Pancreas (tissue), 10 donors: ENCODE measurements around the gene ZNF107. TPM values are rescaled to one million over a fixed set of nuclear protein-coding genes. Genes with fewer than 3 reads are reported as not detected.

Experiments used
- ATAC-seq, 4 donors: fragments of 200-7000 bp; cut with Tn5 transposase; one replicate each; pipeline versions ENCODE4 v1.8.0 to v1.9.1; 2020; ENCODE audit warnings: mild to moderate bottlenecking in 4 of 4, moderate library complexity in 4 of 4
- DNase-seq, 6 donors: peaks; one replicate each; pipeline ENCODE4 v3.0.0-alpha.2; 2020
- FAIRE-seq: peaks from 2 replicates; lab custom pipeline; 2012; peaks lifted over from hg19 to GRCh38; lab: Jason Lieb, UNC
- H3K27ac ChIP-seq, 4 donors: fragments of 200-600 bp; sonication (generic); 1 replicate in 3 of 4; 2 replicates in 1 of 4; pipeline versions ENCODE4 v1.5.0 to v1.8.0; 2020
- H3K27me3 ChIP-seq, 4 donors: fragments of 200-600 bp; one replicate each; pipeline ENCODE4 v1.8.0; 2021
- H3K36me3 ChIP-seq, 3 donors: fragments of 200-600 bp; sonication (generic) in 1 of 3; one replicate each; pipeline versions ENCODE4 v1.5.0 to v1.8.0; 2020 to 2021
- H3K4me1 ChIP-seq, 3 donors: fragments of 200-600 bp; one replicate each; pipeline ENCODE4 v1.8.0; 2021
- H3K4me3 ChIP-seq, 4 donors: fragments of 200-600 bp; sonication (generic) in 2 of 4; one replicate each; pipeline versions ENCODE4 v1.5.0 to v1.8.0; 2020 to 2021
- H3K9me3 ChIP-seq, 4 donors: fragments of 200-600 bp; one replicate each; pipeline ENCODE4 v1.8.0; 2021
- CTCF ChIP-seq, 4 donors: fragments of 200-600 bp; sonication (generic) in 3 of 4; IDR thresholded peaks; one replicate each; pipeline versions ENCODE4 v1.5.0 to v1.8.0; 2021; ENCODE audit warnings: antibody characterized with exemption in 4 of 4
- WGBS, 2 donors: extraction: QIAGEN DNeasy Blood & Tissue Kit; methylation state at CpG; one replicate each; pipeline ENCODE4 v1.1.7; 2013; 5-methylcytosine and 5-hydroxymethylcytosine counted together
- intact Hi-C, 3 donors: fragments of 100-400 bp; cut with DNase I; formaldehyde crosslinking; loops; one replicate each; pipeline versions ENCODE4 v1.11.1 to v1.14.2; 2022
- polyA plus RNA-seq, 2 donors: library from polyadenylated mRNA; stranded (reverse); fragments of 200-250 nt; gene quantifications; one replicate each; pipeline ENCODE4 v1.2.3, GENCODE V29; 2013
- total RNA-seq, 6 donors: library from RNA; stranded (reverse); fragmentation: NEBNext Ultra II Directional in 4 of 6; extraction: Animal tissue kit (Norgen Biotek cat#: 25700) in 4 of 6; gene quantifications; one replicate each; pipeline versions ENCODE4 v1.2.1 to v1.2.4, GENCODE V29; 2021 to 2023
- donor health status: healthy with polysubstance abuse.
- donor health status: DM: no; HTN: no; CAD: no; lungs with moderate emphysema.
- donor health status: DM: no; HTN: no; CAD: no.
- donor health status: control.
- donor health status: control.
- donor health status: Bipolar disorder and iron deficiency.
- donor health status: DM: yes; HTN: yes; CAD: no.
- donor health status: DM: no; HTN: no; CAD: no.
- donor health status: DM: no; HTN: no; CAD: no.
- donor health status: DM: yes; HTN: yes; CAD: no.

ZNF107 gene
- total and polyA plus RNA-seq, 8 donors = 0.68 to 2.9 (median 1.4) TPM

- Histone ChIP-seq H3K4me1 (no peaks in the 10 kb centered on the region), H3K9me3 (no peaks in the 10 kb centered on the region), H3K4me3 (no peak overlapping the region), H3K27ac (no peak overlapping the region), H3K27me3 (no peaks in the 10 kb centered on the region), H3K36me3 (no peaks in the 10 kb centered on the region)
- DNase-seq = no peak
- intact Hi-C loops = no loop called here
- WGBS, 2 donors = 77 to 90% methylated on average over 4 of the region's 4 CpGs
- no peak for ATAC-seq
- TF ChIP-seq CTCF (IDR thresholded peaks at IDR 0.05) = no peak
- FAIRE-seq = no peak
Observed at GRCh38 chr7:64642046-64642445, 23.9 kb upstream of the ZNF107 start.

DNA sequence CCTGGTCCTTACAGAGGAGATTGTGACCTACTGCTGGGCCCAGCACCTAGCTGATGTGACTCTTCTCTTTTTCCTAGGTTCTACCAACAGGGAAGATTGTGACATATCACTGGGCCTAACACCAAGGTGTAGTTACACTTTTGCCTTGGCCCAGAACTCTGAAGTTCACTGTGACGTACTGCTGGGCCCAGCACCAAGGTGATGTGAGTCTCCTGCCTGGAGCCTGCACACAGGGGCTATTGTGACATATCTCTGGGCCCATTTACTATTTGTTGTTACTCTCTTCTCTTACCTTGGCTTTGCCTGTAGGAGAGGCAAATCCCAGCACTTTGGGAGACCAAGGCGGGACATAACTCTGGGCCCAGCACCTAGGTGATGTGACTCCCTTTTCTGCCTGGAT, 23.1 kb upstream of the ZNF107 start:
- FAIRE-seq (no peak), DNase-seq (no peak), ATAC-seq (no peak)
- H3K9me3 ChIP-seq = no peaks in the 10 kb centered on the region
- no peaks in the 10 kb centered on the region for H3K4me1 ChIP-seq
- no peak for TF ChIP-seq CTCF (IDR thresholded peaks at IDR 0.05)
- no peak overlapping the region for H3K4me3 ChIP-seq
- no peaks in the 10 kb centered on the region for H3K27me3 ChIP-seq
- no peak overlapping the region for H3K27ac ChIP-seq
- WGBS, 2 donors = 79 to 80% methylated on average over 2 of the region's 2 CpGs
- H3K36me3 ChIP-seq = no peaks in the 10 kb centered on the region
- intact Hi-C loops = no loop called here

DNA sequence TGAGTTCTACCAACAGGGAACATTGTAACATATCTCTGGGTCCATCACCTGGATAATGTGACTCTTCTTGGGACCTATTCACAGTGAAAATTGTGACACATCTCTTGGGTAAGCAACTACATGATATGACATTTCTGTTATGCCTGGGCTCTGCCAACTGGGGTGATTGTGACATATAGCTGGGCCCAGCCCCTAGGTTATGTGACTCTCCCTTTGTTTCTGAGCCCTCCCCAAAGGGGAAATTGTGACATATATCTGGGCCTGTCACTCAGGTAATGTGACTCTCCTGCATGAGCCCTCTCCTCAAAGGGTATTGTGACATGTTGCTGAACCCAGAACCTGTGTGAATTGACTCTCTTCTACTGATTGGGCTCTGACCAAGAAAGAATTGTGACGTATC, 22.4 kb upstream of the ZNF107 start:
- no peak overlapping the region for H3K27ac ChIP-seq
- WGBS, 2 donors = 37 to 44% methylated on average over 1 of the region's 1 CpG
- peak in 1 of 4 donors; percentile 16 for ATAC-seq

GRCh38 chr7:64651203-64651602, 14.7 kb upstream of the ZNF107 start:
- no peak for DNase-seq
- no peak for TF ChIP-seq CTCF (IDR thresholded peaks at IDR 0.05)
- intact Hi-C loops = no loop called here
- H3K9me3 ChIP-seq = no peaks in the 10 kb centered on the region
- H3K4me3 ChIP-seq = no peak overlapping the region
- FAIRE-seq = no peak
- no peak for ATAC-seq
- 88 to 100% methylated on average over 1 of the region's 1 CpG for WGBS, 2 donors
- no peaks in the 10 kb centered on the region for H3K36me3 ChIP-seq
- H3K27me3 ChIP-seq = no peaks in the 10 kb centered on the region
- no peak overlapping the region for H3K27ac ChIP-seq
- no peaks in the 10 kb centered on the region for H3K4me1 ChIP-seq

More for the DNA sequence above, 22.4 kb upstream of the ZNF107 start:
- no peaks in the 10 kb centered on the region for H3K4me1 ChIP-seq
- no peaks in the 10 kb centered on the region for H3K27me3 ChIP-seq
- FAIRE-seq = no peak
- H3K36me3 ChIP-seq = no peaks in the 10 kb centered on the region
- H3K4me3 ChIP-seq = no peak overlapping the region
- H3K9me3 ChIP-seq = no peaks in the 10 kb centered on the region
- TF ChIP-seq CTCF (IDR thresholded peaks at IDR 0.05) = no peak
- no peak for DNase-seq
- intact Hi-C loops = no loop called here

- H3K9me3 ChIP-seq = no peaks in the 10 kb centered on the region
- H3K4me1 ChIP-seq = no peaks in the 10 kb centered on the region
- DNase-seq = no peak
- FAIRE-seq = no peak
- H3K4me3 ChIP-seq = no peak overlapping the region
- ATAC-seq = no peak
- no peaks in the 10 kb centered on the region for H3K27me3 ChIP-seq
- 61 to 80% methylated on average over 4 of the region's 4 CpGs for WGBS, 2 donors
- intact Hi-C loops = no loop called here
- H3K36me3 ChIP-seq = no peaks in the 10 kb centered on the region
- no peak for TF ChIP-seq CTCF (IDR thresholded peaks at IDR 0.05)
- H3K27ac ChIP-seq = no peak overlapping the region
Observed at GRCh38 chr7:64651632-64652165, 14.2 kb upstream of the ZNF107 start.
